Ovary (tissue), 9 donors: Measurements from ENCODE around the gene ELK3. TPM values are rescaled to one million over a fixed set of nuclear protein-coding genes. Genes with fewer than 3 reads are reported as not detected.

Source experiments
- DNase-seq, 5 donors: peaks; one replicate each; pipeline ENCODE4 v3.0.0-alpha.2; 2019 to 2020
- H3K27ac ChIP-seq, 2 donors: fragments of 200-600 bp; one replicate each; pipeline versions ENCODE4 v1.5.1 to v1.8.0; 2019 to 2022
- H3K27me3 ChIP-seq: fragments of 200-600 bp; one replicate; pipeline ENCODE4 v1.8.0; 2022
- H3K36me3 ChIP-seq: fragments of 200-600 bp; sonication (generic); one replicate; pipeline ENCODE4 v1.5.1; 2019
- H3K4me1 ChIP-seq: one replicate; pipeline ENCODE4 v1.8.1; 2013; ENCODE audit warnings: mild to moderate bottlenecking, moderate library complexity; ENCODE audit not compliant: insufficient read depth
- H3K4me3 ChIP-seq: fragments of 200-600 bp; sonication (generic); one replicate; pipeline ENCODE4 v1.5.1; 2017
- H3K9me3 ChIP-seq, 2 donors: fragments of 200-600 bp in 1 of 2; sonication (generic) in 1 of 2; one replicate each; pipeline versions ENCODE4 v1.5.1 to v1.8.1; 2013 to 2019; ENCODE audit warnings: mild to moderate bottlenecking in 1 of 2, moderate library complexity in 1 of 2
- CTCF ChIP-seq, 3 donors: fragments of 450-650 bp in 2 of 3; fragments of 200-600 bp in 1 of 3; IDR thresholded peaks; one replicate each; pipeline versions ENCODE4 v1.5.1 to v1.8.0; 2016 to 2022; ENCODE audit warnings: antibody characterized with exemption in 3 of 3, mild to moderate bottlenecking in 1 of 3
- EP300 ChIP-seq: sonication (generic); formaldehyde crosslinking; IDR thresholded peaks from one replicate; pipeline ENCODE4 v1.6.1; 2017; ENCODE audit warnings: antibody characterized with exemption
- POLR2A ChIP-seq: fragments of 450-650 bp; IDR thresholded peaks from one replicate; pipeline ENCODE4 v1.6.1; 2017; ENCODE audit warnings: antibody characterized with exemption, mild to moderate bottlenecking, moderate library complexity
- WGBS, 3 donors: extraction: QIAGEN DNeasy Blood & Tissue Kit in 1 of 3; methylation state at CpG; one replicate each; pipeline versions ENCODE4 v1.1.5 to v1.1.7; 2013 to 2017; 5-methylcytosine and 5-hydroxymethylcytosine counted together
- intact Hi-C, 4 donors: fragments of 100-400 bp; cut with DNase I; formaldehyde crosslinking; loops; one replicate each; pipeline versions ENCODE4 v1.11.0 to v1.15.1; 2022 to 2023
- polyA plus RNA-seq, 2 donors: library from polyadenylated mRNA; stranded (reverse); fragments of 200-250 nt in 1 of 2; fragments of 350-450 nt in 1 of 2; fragmentation: Illumina TruSeq in 1 of 2; extraction: RNeasy Lipid Tissue Mini Kit (QIAGEN cat#74804) in 1 of 2; gene quantifications; one replicate each; pipeline ENCODE4 v1.2.3, GENCODE V29; 2013 to 2014
- total RNA-seq, 7 donors: library from RNA; depleted of rRNA in 2 of 7; stranded (reverse); fragments of >200 nt in 2 of 7; fragmentation: NEBNext Ultra II Directional in 3 of 7; extraction: Animal tissue kit (Norgen Biotek cat#: 25700) in 3 of 7; gene quantifications; one replicate each; pipeline versions ENCODE4 v1.1.0 to v1.2.4, GENCODE V29; 2016 to 2023
- donor health status: DM: no; HTN: no; CAD: no; lungs with moderate emphysema.
- donor health status: DM: no; HTN: no; CAD: no.
- donor health status: Bipolar disorder and iron deficiency.
- donor health status: DM: yes; HTN: yes; CAD: no.
- donor health status: DM: no; HTN: no; CAD: no.
- donor health status: DM: yes; HTN: yes; CAD: no.

Gene ELK3
- total and polyA plus RNA-seq, 9 donors: 11.5 to 25.9 (median 15.6) TPM

GRCh38 chr12:96153131-96153725 lies 40.9 kb upstream of the ELK3 start:
- no peaks in the 10 kb centered on the region for H3K36me3 ChIP-seq
- WGBS, 3 donors: 76 to 81% (median 80%) methylated on average over 19 of the region's 19 CpGs

GRCh38 chr12:96155181-96155580 lies 39.0 kb upstream of the ELK3 start:
- intact Hi-C loops: no loop called here
- Histone ChIP-seq H3K36me3 (no peaks in the 10 kb centered on the region), H3K4me1 (no peaks in the 10 kb centered on the region), H3K27ac (no peak overlapping the region), H3K27me3 (no peaks in the 10 kb centered on the region), H3K4me3 (no peak overlapping the region), H3K9me3 (no peaks in the 10 kb centered on the region)
- TF ChIP-seq EP300 (no peak), POLR2A (no peak), CTCF (IDR thresholded peaks at IDR 0.05) (no peak)
- WGBS, 3 donors: 90 to 95% (median 92%) methylated on average over 3 of the region's 3 CpGs
- no peak for DNase-seq

More at GRCh38 chr12:96153131-96153725, 40.9 kb upstream of the ELK3 start:
- DNase-seq: no peak
- intact Hi-C loops: no loop called here
- H3K4me3 ChIP-seq: no peak overlapping the region
- no peaks in the 10 kb centered on the region for H3K27me3 ChIP-seq
- no peak for TF ChIP-seq CTCF (IDR thresholded peaks at IDR 0.05)
- no peak for TF ChIP-seq POLR2A
- TF ChIP-seq EP300: no peak
- H3K27ac ChIP-seq: no peak overlapping the region
- no peaks in the 10 kb centered on the region for H3K9me3 ChIP-seq
- H3K4me1 ChIP-seq: no peaks in the 10 kb centered on the region

GRCh38 chr12:96155781-96156180 lies 38.4 kb upstream of the ELK3 start:
- Histone ChIP-seq H3K4me1 (no peaks in the 10 kb centered on the region), H3K36me3 (no peaks in the 10 kb centered on the region), H3K27me3 (no peaks in the 10 kb centered on the region), H3K4me3 (no peak overlapping the region), H3K27ac (no peak overlapping the region), H3K9me3 (no peaks in the 10 kb centered on the region)
- no peak for DNase-seq
- intact Hi-C loops: no loop called here
- no peak for TF ChIP-seq EP300
- no peak for TF ChIP-seq POLR2A
- no peak for TF ChIP-seq CTCF (IDR thresholded peaks at IDR 0.05)
- WGBS, 3 donors: 69 to 79% (median 74%) methylated on average over 7 of the region's 7 CpGs

GRCh38 chr12:96156211-96156610 lies 38.0 kb upstream of the ELK3 start:
- 78 to 89% (median 89%) methylated on average over 3 of the region's 3 CpGs for WGBS, 3 donors
- H3K9me3 ChIP-seq: no peaks in the 10 kb centered on the region
- intact Hi-C loops: no loop called here
- H3K36me3 ChIP-seq: no peaks in the 10 kb centered on the region
- no peak for DNase-seq
- H3K27me3 ChIP-seq: no peaks in the 10 kb centered on the region
- TF ChIP-seq CTCF (IDR thresholded peaks at IDR 0.05) (no peak), EP300 (no peak), POLR2A (no peak)
- H3K27ac ChIP-seq: no peak overlapping the region
- H3K4me1 ChIP-seq: no peaks in the 10 kb centered on the region
- H3K4me3 ChIP-seq: no peak overlapping the region
